Lower leg skin (tissue), 3 donors: ENCODE results near the gene ULK2.

ENCODE experiments used
- POLR2A ChIP-seq, 2 donors: fragments of 450-650 bp; IDR thresholded peaks; one replicate each; pipeline ENCODE4 v1.6.1; 2016 to 2017; ENCODE audit warnings: antibody characterized with exemption in 2 of 2, mild to moderate bottlenecking in 1 of 2, moderate library complexity in 1 of 2
- TF ChIP-seq, protein P1 (sequence below), 3 donors: fragments of 450-650 bp; IDR thresholded peaks; one replicate each; pipeline ENCODE4 v1.5.1; 2016; ENCODE audit warnings: antibody characterized with exemption in 3 of 3, mild to moderate bottlenecking in 3 of 3, moderate library complexity in 2 of 3

DNA sequence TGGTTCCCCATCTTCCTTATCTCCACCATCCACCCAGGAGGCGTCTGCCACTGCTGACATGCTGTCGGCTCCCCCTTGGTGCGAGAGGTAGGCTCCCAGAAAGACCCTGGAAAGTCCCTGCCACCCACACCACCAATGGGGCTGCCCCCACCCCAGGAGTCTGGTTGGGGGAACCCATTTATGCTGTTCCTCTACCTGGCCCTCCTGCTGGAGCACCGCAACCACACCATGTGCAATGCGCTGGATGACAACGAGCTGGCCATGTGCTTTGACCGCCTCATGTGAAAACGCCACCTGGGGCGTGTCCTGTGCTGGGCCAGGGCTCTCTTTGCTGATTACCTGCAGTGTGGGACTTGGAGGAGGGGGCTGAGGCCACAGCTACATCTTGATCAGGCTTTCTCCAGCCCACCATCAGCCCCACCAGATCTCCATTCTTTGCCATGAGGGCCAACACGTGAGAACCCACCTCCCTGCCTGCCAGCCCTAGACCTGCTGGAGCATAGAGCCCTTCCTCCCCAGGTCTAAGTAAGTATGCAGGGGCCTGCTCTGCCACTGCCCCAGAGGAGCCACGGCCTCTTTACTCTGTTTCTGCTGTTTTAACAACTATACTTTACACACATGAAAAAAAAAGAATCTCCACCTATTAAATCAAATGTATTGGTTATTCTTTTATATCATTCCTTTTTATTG lies 111.8 kb downstream of the ULK2 start:
- TF ChIP-seq, protein P1, sequence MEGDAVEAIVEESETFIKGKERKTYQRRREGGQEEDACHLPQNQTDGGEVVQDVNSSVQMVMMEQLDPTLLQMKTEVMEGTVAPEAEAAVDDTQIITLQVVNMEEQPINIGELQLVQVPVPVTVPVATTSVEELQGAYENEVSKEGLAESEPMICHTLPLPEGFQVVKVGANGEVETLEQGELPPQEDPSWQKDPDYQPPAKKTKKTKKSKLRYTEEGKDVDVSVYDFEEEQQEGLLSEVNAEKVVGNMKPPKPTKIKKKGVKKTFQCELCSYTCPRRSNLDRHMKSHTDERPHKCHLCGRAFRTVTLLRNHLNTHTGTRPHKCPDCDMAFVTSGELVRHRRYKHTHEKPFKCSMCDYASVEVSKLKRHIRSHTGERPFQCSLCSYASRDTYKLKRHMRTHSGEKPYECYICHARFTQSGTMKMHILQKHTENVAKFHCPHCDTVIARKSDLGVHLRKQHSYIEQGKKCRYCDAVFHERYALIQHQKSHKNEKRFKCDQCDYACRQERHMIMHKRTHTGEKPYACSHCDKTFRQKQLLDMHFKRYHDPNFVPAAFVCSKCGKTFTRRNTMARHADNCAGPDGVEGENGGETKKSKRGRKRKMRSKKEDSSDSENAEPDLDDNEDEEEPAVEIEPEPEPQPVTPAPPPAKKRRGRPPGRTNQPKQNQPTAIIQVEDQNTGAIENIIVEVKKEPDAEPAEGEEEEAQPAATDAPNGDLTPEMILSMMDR (IDR thresholded peaks at IDR 0.05), result no peak
- TF ChIP-seq POLR2A (IDR thresholded peaks at IDR 0.05), result no peak
